Fibroblast of skin of right quadriceps (primary cell): Measurements from ENCODE around the gene CAPN10.

Experiments
- DNase-seq: peaks from one replicate; pipeline ENCODE4 v3.0.0-alpha.2; 2013

The CAPN10 gene

DNA sequence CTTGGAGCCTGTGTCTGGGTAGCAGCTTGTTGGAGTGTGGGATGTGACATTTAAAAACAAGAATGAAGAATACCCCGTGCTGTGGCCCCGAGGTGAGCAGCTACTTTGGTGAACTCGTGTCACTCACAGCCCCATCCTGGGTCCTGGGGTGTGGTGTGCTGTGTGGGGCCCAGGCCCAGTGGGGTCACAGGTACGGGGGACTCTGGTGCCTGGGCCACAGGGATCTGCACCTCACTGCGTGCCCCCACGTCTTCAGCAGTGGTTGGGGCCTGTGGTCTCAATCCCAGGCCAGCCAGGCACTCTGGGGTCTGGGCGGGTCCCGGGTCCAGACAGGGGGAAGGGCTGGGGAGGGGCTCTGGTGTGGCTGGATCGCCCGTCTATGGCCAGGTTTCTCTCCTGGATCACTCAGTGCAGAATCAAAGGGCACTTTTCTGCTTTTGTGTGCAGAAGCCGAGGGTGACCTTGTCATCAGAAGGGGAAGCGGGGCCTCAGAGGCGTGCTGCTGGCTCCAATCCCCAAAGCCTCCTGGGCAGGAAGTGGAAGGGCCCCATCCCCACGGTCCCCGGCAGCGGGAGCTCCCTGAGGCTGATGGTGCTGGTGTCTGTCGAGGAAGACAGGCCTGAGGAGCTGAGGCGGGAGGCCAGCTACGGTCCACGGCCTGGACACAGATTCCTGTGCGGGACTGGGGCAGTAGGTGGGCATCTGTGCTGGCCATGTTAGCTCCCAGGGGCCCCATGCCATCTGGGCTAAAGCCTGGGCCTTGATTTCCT lies 40.2 kb downstream of the CAPN10 start:
- DNase-seq = no peak

DNA sequence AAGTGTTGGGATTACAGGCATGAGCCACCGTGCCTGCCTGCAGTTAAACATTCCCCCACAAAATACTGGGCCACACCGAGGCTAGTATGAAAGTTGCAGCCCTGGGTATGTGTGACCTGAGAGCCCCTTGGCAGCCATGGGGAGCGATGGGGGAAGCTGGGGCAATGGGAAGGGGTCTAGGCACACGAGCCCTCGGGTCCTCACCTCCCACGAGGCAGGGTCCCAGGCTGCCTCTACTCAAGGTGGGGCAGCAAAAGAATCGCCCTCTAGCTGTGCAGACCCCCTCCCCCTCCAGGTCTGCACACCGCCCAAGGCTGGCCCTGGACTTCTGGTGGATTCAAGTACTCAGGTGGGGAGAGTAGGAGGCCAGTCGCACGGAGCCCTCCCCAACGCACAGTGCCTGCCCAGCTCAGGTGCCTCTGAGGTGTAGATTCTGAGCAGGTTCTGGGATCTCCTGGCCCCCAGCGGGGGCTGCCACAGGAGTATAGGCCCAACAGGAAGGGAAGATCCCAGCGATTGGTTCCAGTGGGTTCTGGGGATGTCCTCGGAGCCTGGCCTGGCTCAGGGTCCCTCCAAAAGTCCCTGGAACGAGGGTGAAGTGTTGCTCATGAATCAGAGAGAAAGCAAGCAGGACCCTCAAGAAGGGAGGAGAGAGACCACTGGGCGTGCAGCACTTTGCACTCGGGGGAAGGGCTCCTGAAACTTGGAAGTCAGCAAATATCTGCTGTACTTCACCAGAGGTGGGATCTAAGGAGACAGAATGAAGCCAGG lies 41.4 kb downstream of the CAPN10 start:
- DNase-seq = no peak

DNA sequence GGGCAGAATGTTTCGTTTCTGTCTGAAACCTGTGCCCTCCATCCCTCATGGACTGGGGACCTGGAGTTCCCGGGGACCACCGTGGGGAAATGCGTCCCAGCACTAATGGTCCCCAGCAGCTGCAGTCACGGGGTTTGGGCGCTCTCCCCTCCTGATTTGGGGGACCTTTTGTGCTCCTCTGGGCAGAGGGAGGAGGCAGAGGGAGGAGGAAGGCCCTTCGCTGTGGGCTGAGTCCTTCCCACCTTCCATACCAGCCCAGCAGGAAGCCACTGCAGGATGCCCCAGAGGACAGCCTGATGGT lies 41.9 kb downstream of the CAPN10 start:
- no peak for DNase-seq

- DNase-seq = no peak
These were observed 42.5 kb downstream of the CAPN10 start for GRCh38 chr2:240628808-240629618.

DNA sequence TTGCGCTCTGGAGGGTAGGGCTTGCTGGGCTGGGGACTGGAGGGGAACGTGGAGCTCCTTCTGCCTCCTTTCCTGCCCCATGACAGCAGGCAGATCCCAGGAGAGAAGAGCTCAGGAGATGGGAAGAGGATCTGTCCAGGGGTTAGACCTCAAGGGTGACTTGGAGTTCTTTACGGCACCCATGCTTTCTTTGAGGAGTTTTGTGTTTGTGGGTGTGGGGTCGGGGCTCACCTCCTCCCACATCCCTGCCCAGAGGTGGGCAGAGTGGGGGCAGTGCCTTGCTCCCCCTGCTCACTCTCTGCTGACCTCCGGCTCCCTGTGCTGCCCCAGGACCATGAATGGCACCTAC lies 43.1 kb downstream of the CAPN10 start:
- DNase-seq = no peak

DNA sequence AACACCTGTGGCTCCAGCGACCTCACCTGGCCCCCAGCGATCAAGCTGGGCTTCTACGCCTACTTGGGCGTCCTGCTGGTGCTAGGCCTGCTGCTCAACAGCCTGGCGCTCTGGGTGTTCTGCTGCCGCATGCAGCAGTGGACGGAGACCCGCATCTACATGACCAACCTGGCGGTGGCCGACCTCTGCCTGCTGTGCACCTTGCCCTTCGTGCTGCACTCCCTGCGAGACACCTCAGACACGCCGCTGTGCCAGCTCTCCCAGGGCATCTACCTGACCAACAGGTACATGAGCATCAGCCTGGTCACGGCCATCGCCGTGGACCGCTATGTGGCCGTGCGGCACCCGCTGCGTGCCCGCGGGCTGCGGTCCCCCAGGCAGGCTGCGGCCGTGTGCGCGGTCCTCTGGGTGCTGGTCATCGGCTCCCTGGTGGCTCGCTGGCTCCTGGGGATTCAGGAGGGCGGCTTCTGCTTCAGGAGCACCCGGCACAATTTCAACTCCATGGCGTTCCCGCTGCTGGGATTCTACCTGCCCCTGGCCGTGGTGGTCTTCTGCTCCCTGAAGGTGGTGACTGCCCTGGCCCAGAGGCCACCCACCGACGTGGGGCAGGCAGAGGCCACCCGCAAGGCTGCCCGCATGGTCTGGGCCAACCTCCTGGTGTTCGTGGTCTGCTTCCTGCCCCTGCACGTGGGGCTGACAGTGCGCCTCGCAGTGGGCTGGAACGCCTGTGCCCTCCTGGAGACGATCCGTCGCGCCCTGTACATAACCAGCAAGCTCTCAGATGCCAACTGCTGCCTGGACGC lies 43.6 kb downstream of the CAPN10 start:
- no peak for DNase-seq

GRCh38 chr2:240630771-240631547 lies 44.4 kb downstream of the CAPN10 start:
- no peak for DNase-seq

DNA sequence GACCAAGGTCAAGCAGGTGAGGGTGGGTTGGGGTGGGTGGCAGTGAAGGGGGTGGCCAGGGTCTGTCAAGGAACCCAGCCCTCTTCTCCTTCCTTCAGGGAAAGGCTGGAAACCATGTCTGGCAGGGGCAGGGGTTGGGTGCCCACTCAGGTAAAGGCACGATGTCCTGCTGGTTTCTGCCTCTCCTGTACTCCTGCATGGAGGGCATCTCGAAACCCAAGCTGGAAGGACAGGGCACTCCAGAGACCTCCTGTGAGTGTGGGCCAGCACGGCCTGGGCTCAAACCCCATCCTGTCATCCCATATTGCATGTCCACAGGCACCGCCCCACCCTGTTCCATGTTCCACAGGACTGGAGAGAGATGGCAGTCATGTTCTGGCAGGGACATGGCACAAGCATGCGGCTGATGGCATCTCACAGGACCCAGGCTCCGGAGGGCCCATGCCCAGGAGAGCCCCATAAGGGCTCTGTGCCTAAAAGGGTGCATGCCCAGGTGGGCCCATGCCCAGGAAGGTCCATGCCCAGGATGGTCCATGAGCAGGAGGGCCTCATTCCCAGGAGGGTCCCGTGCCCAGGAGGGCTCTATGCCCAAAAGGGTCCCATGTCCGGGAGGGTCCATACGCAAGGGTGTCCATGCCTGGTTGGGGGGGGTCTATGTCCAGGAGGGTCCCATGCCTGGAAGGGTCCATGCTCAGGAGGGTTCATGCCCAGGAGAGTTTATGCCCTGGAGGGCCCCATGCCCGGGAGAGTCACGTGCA lies 45.2 kb downstream of the CAPN10 start:
- DNase-seq = no peak

- DNase-seq = no peak
These were observed 45.8 kb downstream of the CAPN10 start for GRCh38 chr2:240632306-240632721.

- DNase-seq = no peak
These were observed 48.8 kb downstream of the CAPN10 start for GRCh38 chr2:240635121-240635997.

- DNase-seq = no peak
These were observed 49.5 kb downstream of the CAPN10 start for GRCh38 chr2:240635998-240636547.

DNA sequence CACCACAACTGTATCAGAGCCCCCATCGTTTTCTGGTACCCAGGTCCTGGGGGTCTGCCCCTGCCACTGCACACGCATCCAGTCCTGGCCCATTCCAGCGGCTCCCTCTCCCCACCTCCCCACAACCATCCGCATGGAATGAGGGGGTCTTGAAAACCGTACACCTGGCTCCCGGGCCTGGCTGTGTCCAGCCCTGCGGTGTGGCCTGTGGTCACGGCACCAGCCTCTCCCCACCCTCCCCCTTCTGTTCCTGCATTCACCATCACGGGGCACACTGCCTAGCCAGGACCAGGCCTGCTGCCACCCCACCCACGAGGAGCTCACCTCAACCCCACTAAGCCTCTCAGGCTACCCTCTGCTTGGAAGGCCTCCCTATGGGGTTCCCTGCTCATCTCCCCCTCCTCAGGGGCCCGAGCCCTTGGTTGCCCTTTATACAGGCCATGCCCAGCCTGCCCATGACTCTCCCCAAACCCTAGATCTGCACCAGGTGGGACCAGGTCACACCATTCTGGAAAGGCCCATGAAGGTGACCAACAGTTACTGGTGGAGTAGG lies 50.1 kb downstream of the CAPN10 start:
- no peak for DNase-seq

DNA sequence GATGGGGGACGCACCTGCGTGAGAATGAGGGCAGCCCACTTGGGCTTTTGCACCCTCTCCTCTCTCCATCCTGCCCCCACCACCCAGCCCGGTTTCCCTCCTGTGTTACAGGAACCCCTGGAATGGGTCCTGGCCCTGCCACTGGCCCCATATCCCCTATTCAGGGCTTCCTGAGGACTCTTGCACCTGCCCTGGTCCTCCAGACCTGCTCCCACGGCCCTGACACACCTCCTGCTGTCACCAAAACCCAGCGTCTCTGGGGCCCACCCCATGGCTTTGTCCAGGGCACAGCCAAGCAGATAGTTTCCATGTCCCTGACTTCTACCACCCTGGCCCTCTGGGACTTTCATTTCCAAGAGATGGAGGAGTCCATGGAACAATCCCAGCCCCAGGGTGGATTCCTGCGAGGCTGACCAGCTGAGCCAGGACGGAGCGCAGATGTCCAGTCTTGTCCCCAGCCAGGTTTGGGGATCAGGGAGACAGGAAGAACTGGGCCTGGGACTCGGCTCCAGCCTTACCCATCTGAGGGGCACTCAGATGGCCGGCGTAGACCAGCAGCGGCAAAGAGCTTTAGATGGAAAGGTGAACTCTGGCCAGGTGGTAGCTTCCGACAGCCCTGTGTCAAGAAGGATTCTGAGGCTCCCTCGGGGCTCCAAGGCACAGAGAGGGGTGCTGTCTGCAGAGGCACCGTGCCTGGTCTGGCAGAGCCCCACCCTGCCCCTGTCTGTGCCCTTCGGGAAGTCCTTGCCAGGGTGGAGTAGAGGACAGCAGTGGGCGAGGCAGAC lies 50.8 kb downstream of the CAPN10 start:
- DNase-seq = no peak

- DNase-seq = no peak
These were observed 51.4 kb downstream of the CAPN10 start for GRCh38 chr2:240637901-240638345.

GRCh38 chr2:240638512-240639160 lies 52.1 kb downstream of the CAPN10 start:
- DNase-seq = no peak

DNA sequence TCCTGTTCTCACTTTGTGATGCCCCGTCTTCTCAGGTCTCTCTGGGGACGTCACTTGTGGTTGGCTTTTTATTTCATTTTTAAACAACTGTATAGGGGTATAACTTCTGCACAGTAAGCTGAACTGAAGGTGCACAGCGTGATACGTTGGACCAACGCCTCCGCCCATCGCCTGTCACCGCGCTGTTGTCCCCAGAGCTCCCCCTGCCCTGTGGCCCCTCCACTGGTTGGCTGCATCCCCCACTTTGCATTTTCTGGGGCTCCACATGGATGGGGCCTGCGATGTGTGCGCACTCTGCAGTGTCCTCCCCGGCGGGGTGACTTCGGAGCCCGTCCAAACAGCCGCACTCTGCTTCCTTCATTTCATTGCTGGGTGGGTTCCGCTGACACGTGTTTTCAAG lies 53.0 kb downstream of the CAPN10 start:
- no peak for DNase-seq

- no peak for DNase-seq
These were observed 54.4 kb downstream of the CAPN10 start for GRCh38 chr2:240640939-240641338.
